HG02840 (cell line): ENCODE measurements around the gene CCDC134.

Source experiments
- ATAC-seq: cut with Tn5 transposase; IDR thresholded peaks from one replicate; pipeline ENCODE4 v1.9.1; 2021; ENCODE audit warnings: mild to moderate bottlenecking, moderate library complexity, moderate number of reproducible peaks; ENCODE audit not compliant: unreplicated experiment, low FRiP score

CCDC134 gene

GRCh38 chr22:41800348-41801146 lies at the start of gene CCDC134:
Gene CCDC134 (plus strand): TSS chr22:41800679. CDS start chr22:41808891, 8,212 bp downstream.
- peak; percentile 80 for ATAC-seq

- ATAC-seq, result no peak
Observed at GRCh38 chr22:41752011-41752970, 48.2 kb upstream of the CCDC134 start.

GRCh38 chr22:41753984-41754383 lies 46.5 kb upstream of the CCDC134 start:
- no peak for ATAC-seq

- ATAC-seq, result no peak
Observed at GRCh38 chr22:41757502-41757901, 43.0 kb upstream of the CCDC134 start.

GRCh38 chr22:41758231-41758630 lies 42.2 kb upstream of the CCDC134 start:
- no peak for ATAC-seq

GRCh38 chr22:41762980-41763779 lies 37.3 kb upstream of the CCDC134 start:
- no peak for ATAC-seq

GRCh38 chr22:41766476-41766875 lies 34.0 kb upstream of the CCDC134 start:
- no peak for ATAC-seq

- ATAC-seq, result no peak
Observed at GRCh38 chr22:41768430-41768829, 32.0 kb upstream of the CCDC134 start.

GRCh38 chr22:41770715-41771468 lies 29.6 kb upstream of the CCDC134 start:
- ATAC-seq, result no peak

GRCh38 chr22:41772198-41772597 lies 28.3 kb upstream of the CCDC134 start:
- ATAC-seq, result no peak

- no peak for ATAC-seq
Observed at GRCh38 chr22:41772645-41773044, 27.8 kb upstream of the CCDC134 start.

- no peak for ATAC-seq
Observed at GRCh38 chr22:41775338-41775737, 25.1 kb upstream of the CCDC134 start.

- no peak for ATAC-seq
Observed at GRCh38 chr22:41775976-41776375, 24.5 kb upstream of the CCDC134 start.

- no peak for ATAC-seq
Observed at GRCh38 chr22:41776381-41776780, 24.1 kb upstream of the CCDC134 start.

- ATAC-seq, result no peak
Observed at GRCh38 chr22:41777749-41778425, 22.6 kb upstream of the CCDC134 start.

GRCh38 chr22:41779929-41780505 lies 20.5 kb upstream of the CCDC134 start:
- no peak for ATAC-seq

GRCh38 chr22:41780746-41781505 lies 19.6 kb upstream of the CCDC134 start:
- peak; percentile 80 for ATAC-seq

GRCh38 chr22:41781507-41781906 lies 19.0 kb upstream of the CCDC134 start:
- ATAC-seq, result peak; percentile 22
